Transverse colon (tissue), 4 donors: ENCODE measurements around the gene XBP1. TPM values are rescaled to one million over a fixed set of nuclear protein-coding genes. Genes with fewer than 3 reads are reported as not detected.

ENCODE experiments used
- DNase-seq: peaks from one replicate; pipeline ENCODE4 v3.0.0-alpha.2; 2019
- H3K27ac ChIP-seq, 4 donors: fragments of 200-600 bp; sonication (generic); 2 replicates each; pipeline ENCODE4 v1.5.1; 2016 to 2018; ENCODE audit warnings: inconsistent platforms in 4 of 4
- H3K27me3 ChIP-seq: fragments of 200-600 bp; sonication (generic); 2 replicates; pipeline ENCODE4 v1.5.1; 2017; ENCODE audit warnings: inconsistent platforms
- H3K36me3 ChIP-seq, 4 donors: fragments of 200-600 bp; sonication (generic); 2 replicates each; pipeline ENCODE4 v1.5.1; 2017 to 2019; ENCODE audit warnings: inconsistent platforms in 4 of 4
- H3K4me1 ChIP-seq, 4 donors: fragments of 200-600 bp; sonication (generic); 2 replicates each; pipeline ENCODE4 v1.5.1; 2017 to 2020; ENCODE audit warnings: inconsistent platforms in 4 of 4
- H3K4me3 ChIP-seq, 4 donors: fragments of 200-600 bp; sonication (generic); 1 replicate in 1 of 4; 2 replicates in 3 of 4; pipeline versions ENCODE4 v1.5.1 to v1.6.1; 2017 to 2019; ENCODE audit warnings: inconsistent platforms in 4 of 4
- H3K9me3 ChIP-seq, 2 donors: fragments of 200-600 bp; sonication (generic); 2 replicates each; pipeline ENCODE4 v1.5.1; 2017 to 2019; ENCODE audit warnings: inconsistent platforms in 2 of 2
- EP300 ChIP-seq: sonication (generic); formaldehyde crosslinking; IDR thresholded peaks from one replicate; pipeline ENCODE4 v1.6.1; 2017; ENCODE audit warnings: antibody characterized with exemption, low read depth
- POLR2A ChIP-seq: fragments of 450-650 bp; IDR thresholded peaks from one replicate; pipeline ENCODE4 v1.6.1; 2016; ENCODE audit warnings: antibody characterized with exemption, mild to moderate bottlenecking, moderate library complexity
- POLR2AphosphoS5 ChIP-seq, 3 donors: sonication (generic); formaldehyde crosslinking; IDR thresholded peaks; one replicate each; pipeline ENCODE4 v1.6.1; 2016; ENCODE audit warnings: antibody characterized with exemption in 3 of 3
- WGBS, 2 donors: methylation state at CpG; one replicate each; pipeline ENCODE4 v1.1.5; 2018; ENCODE audit warnings: low coverage in 1 of 2; 5-methylcytosine and 5-hydroxymethylcytosine counted together
- in situ Hi-C, 4 donors: fragments of 200-750 bp; cut with MboI; loops; one replicate each; pipeline versions ENCODE4 v1.15.0 to v1.15.1; 2017; ENCODE audit warnings: low sequenced_read_pairs in 3 of 4, low pct_ligation_motif_present in 1 of 4, low pct_unique_long_range_greater_than_20kb in 1 of 4
- intact Hi-C: fragments of 100-400 bp; cut with DNase I; formaldehyde crosslinking; loops from one replicate; pipeline ENCODE4 v1.15.1; 2023; ENCODE audit warnings: low total_unique reads
- total RNA-seq, 4 donors: library from RNA; depleted of rRNA; stranded (reverse); fragments of >200 nt; gene quantifications; one replicate each; pipeline ENCODE4 v1.1.0, GENCODE V29; 2016
- TF ChIP-seq, protein P1 (sequence below), 5 experiments: fragments of 200-600 bp in 3 of 5; fragments of 450-650 bp in 2 of 5; sonication (generic) in 3 of 5; IDR thresholded peaks; 1 replicate in 2 of 5; 2 replicates in 3 of 5; pipeline ENCODE4 v1.5.1; 2016 to 2017; ENCODE audit warnings: antibody characterized with exemption in 5 of 5, inconsistent platforms in 3 of 5, mild to moderate bottlenecking in 2 of 5, moderate library complexity in 1 of 5

Gene XBP1
- total RNA-seq, 4 donors from 2014 or later, result 68.1 to 263 (median 190) TPM

DNA sequence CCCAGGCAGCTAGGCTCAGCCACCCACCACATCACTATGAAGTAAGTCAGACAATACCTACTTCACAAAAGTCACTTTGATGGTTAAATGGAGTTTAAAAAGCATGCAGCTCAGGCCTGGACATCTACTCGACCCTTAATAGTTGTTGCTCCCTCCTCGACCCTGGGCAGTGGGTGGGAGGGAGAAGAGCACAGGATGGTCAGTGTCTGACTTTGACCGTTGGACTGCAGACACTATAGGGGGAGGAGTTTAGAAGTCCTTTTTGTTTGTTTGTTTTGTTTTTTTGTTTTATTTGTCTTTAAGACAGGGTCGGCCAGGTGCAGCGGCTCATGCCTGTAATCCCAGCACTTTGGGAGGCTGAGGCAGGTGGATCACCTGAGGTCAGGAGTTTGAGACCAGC lies 38.6 kb upstream of the XBP1 start:
- Histone ChIP-seq H3K4me1 (peaks cover 0 to 9% (median 4%) of the 10 kb centered on the region in 4 donors), H3K36me3 (no peaks in the 10 kb centered on the region), H3K4me3 (no peak overlapping the region), H3K27me3 (no peaks in the 10 kb centered on the region), H3K9me3 (no peaks in the 10 kb centered on the region), H3K27ac (no peak overlapping the region)
- DNase-seq, result no peak
- intact Hi-C loops, result no loop called here
- in situ Hi-C loops, result loop anchor here (10.0 to 25.0 kb wide), 5 partner anchors 227 to 827 kb away; no protein-coding TSS in a partner anchor
- TF ChIP-seq, protein P1, sequence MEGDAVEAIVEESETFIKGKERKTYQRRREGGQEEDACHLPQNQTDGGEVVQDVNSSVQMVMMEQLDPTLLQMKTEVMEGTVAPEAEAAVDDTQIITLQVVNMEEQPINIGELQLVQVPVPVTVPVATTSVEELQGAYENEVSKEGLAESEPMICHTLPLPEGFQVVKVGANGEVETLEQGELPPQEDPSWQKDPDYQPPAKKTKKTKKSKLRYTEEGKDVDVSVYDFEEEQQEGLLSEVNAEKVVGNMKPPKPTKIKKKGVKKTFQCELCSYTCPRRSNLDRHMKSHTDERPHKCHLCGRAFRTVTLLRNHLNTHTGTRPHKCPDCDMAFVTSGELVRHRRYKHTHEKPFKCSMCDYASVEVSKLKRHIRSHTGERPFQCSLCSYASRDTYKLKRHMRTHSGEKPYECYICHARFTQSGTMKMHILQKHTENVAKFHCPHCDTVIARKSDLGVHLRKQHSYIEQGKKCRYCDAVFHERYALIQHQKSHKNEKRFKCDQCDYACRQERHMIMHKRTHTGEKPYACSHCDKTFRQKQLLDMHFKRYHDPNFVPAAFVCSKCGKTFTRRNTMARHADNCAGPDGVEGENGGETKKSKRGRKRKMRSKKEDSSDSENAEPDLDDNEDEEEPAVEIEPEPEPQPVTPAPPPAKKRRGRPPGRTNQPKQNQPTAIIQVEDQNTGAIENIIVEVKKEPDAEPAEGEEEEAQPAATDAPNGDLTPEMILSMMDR (IDR thresholded peaks at IDR 0.05), result no peak
- TF ChIP-seq POLR2A (no peak), POLR2AphosphoS5 (IDR thresholded peaks at IDR 0.05) (no peak), EP300 (no peak)
- WGBS, 2 donors, result 64 to 71% methylated on average over 3 to 5 of the region's 5 CpGs

DNA sequence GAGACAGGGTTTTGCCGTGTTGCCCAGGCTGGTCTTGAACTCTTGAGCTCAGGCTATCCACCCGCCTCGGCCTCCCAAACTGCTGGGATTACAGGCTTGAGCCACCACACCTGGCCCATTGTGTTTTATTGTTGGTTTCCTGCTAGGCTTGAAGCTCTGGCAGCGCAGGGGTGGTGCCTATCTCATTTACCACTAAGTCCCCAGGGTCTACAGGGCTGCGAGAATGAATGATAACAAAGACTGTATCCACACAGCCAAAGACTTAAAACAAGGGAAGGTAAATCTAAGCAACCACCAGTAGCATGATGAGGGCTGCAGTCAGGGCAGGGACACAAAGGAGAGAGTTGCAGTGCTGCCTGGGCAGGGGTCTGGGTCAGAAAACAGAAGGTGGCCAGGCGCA lies 37.3 kb upstream of the XBP1 start:
- Histone ChIP-seq H3K9me3 (no peaks in the 10 kb centered on the region), H3K36me3 (no peaks in the 10 kb centered on the region), H3K27me3 (no peaks in the 10 kb centered on the region), H3K27ac (no peak overlapping the region), H3K4me1 (no peaks in the 10 kb centered on the region), H3K4me3 (no peak overlapping the region)
- intact Hi-C loops, result no loop called here
- DNase-seq, result no peak
- in situ Hi-C loops, result loop anchor here (10.0 to 25.0 kb wide), 5 partner anchors 225 to 825 kb away; no protein-coding TSS in a partner anchor
- TF ChIP-seq POLR2AphosphoS5 (IDR thresholded peaks at IDR 0.05), result no peak
- TF ChIP-seq POLR2A, result no peak
- TF ChIP-seq, protein P1 (IDR thresholded peaks at IDR 0.05), result no peak
- no peak for TF ChIP-seq EP300
- WGBS, 2 donors, result 87% methylated on average over 6 of the region's 6 CpGs; no CpG with 5 or more reads in 1 of the 2 donors

DNA sequence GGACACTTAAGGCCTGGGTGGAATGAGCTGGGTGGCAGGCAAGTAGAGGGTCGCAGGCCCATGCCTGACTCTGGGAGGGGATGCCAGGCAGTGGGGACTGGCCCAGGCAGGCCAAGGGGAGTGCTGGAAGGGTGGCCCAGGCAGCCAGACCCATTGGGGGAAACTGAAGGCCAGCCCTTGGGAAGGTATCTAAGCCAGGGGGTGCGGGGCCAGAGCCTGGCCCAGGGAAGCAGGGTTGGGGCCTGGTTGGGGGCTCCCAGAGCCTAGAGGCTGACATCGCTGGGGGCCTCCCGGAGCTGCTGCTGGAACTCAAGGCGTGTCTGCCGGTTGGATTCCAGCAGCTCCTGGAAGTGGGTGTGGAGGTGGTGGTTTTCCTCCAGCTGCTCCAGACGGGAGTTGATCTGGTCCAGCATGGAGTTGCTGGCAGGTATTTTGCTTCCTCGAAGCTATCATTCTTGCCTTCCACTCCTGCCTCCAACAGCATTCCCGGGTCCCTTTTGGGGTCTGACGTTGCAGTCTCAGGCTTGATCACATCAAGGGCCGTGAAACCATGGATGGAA lies 35.3 kb upstream of the XBP1 start:
- intact Hi-C loops, result no loop called here
- no peak overlapping the region for H3K27ac ChIP-seq
- in situ Hi-C loops, result loop anchor here (10.0 to 25.0 kb wide), 5 partner anchors 223 to 823 kb away; no protein-coding TSS in a partner anchor
- H3K4me3 ChIP-seq, result no peak overlapping the region
- H3K36me3 ChIP-seq, result no peaks in the 10 kb centered on the region
- H3K27me3 ChIP-seq, result no peaks in the 10 kb centered on the region
- no peaks in the 10 kb centered on the region for H3K9me3 ChIP-seq
- TF ChIP-seq, protein P1 (IDR thresholded peaks at IDR 0.05), result no peak
- TF ChIP-seq EP300, result no peak
- TF ChIP-seq POLR2AphosphoS5 (IDR thresholded peaks at IDR 0.05), result no peak
- no peak for TF ChIP-seq POLR2A
- DNase-seq, result no peak
- 75% methylated on average over 11 of the region's 11 CpGs; no CpG with 5 or more reads in 1 of the 2 donors for WGBS, 2 donors
- H3K4me1 ChIP-seq, result no peaks in the 10 kb centered on the region

GRCh38 chr22:28833276-28833923 lies 33.0 kb upstream of the XBP1 start:
- WGBS, 2 donors, result 82 to 88% methylated on average over 3 of the region's 3 CpGs
- intact Hi-C loops (no loop called here), in situ Hi-C loops (loop anchor here (10.0 to 25.0 kb wide), 5 partner anchors 221 to 821 kb away; no protein-coding TSS in a partner anchor)
- DNase-seq, result no peak
- Histone ChIP-seq H3K27ac (no peak overlapping the region), H3K27me3 (no peaks in the 10 kb centered on the region), H3K36me3 (no peaks in the 10 kb centered on the region), H3K9me3 (no peaks in the 10 kb centered on the region), H3K4me3 (no peak overlapping the region), H3K4me1 (peaks cover 0 to 13% (median 2%) of the 10 kb centered on the region in 4 donors)
- TF ChIP-seq EP300 (no peak), POLR2AphosphoS5 (IDR thresholded peaks at IDR 0.05) (no peak), POLR2A (no peak)
- TF ChIP-seq, protein P1 (IDR thresholded peaks at IDR 0.05), result no peak
